ENCODE measurements around the gene MRPS9. TPM values are rescaled to one million over a fixed set of nuclear protein-coding genes. Genes with fewer than 3 reads are reported as not detected.

MRPS9 gene
- total and polyA plus RNA-seq, 2 donors (not counting 3 experiments of a cell fraction or from before 2014, with no cell fraction given): 14.5 to 23.9 TPM

DNA sequence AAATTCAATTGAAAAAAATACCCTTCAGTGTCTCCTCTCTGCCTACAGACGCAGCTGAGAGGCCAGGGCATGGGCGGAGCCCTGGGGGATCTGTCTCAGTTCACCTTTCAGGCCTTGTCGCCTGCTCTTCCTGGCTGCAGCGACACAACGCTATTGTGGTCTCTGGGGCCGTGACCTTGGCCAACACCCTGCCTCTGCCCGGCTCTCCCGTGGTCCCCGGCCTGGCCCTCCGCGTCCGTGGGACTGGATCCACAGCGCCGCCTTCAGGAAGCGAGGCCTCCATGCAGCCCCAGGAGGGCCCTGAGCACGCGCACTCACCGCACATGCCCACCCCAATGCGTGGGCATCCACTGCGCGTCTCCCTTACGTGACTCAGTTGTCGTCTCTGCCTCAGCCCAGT lies 81.1 kb downstream of the MRPS9 start:
- Histone ChIP-seq H3K9ac (replicated peaks; ENCODE audit: extremely low read depth, insufficient read depth, low read length) (no peak overlapping the region), H3K27ac (ENCODE audit: insufficient read depth, low read depth, low read length) (no peak overlapping the region), H3K9me1 (replicated peaks; ENCODE audit: control insufficient read depth, extremely low read depth, insufficient read depth, low read length) (no peaks in the 10 kb centered on the region), H3K4me1 (ENCODE audit: control insufficient read depth, extremely low read depth, insufficient read depth, low read length) (no peaks in the 10 kb centered on the region), H3K27me3 (ENCODE audit: control insufficient read depth in 2 of 2, insufficient read depth in 2 of 2, low read length in 2 of 2) (peaks cover 0 to 8% of the 10 kb centered on the region in 2 experiments), H2AFZ (ENCODE audit: low read depth, low read length) (peak overlapping the region; percentile 23), H3K4me3 (replicated peaks in 1 of 3; ENCODE audit: insufficient read depth in 1 of 3, low read depth in 1 of 3, low read length in 3 of 3) (no peak overlapping the region), H4K20me1 (replicated peaks; ENCODE audit: control insufficient read depth, extremely low read depth, insufficient read depth, low read length) (no peaks in the 10 kb centered on the region), H3K4me2 (ENCODE audit: insufficient read depth, low read length) (no peak overlapping the region), H3K36me3 (ENCODE audit: control insufficient read depth in 2 of 2, extremely low read depth in 1 of 2, insufficient read depth in 2 of 2, low read length in 2 of 2) (no peaks in the 10 kb centered on the region), H3K79me2 (ENCODE audit: control insufficient read depth, insufficient read depth, low read length) (no peaks in the 10 kb centered on the region), H3K9me3 (replicated peaks; ENCODE audit: control insufficient read depth, insufficient read depth, low read length) (no peaks in the 10 kb centered on the region)
- no TSS peak for BruUV-seq (replicated peaks)
- CTCF ChIA-PET: interaction anchor here (1.4 to 5.9 kb wide), 4 partner anchors 8 to 156 kb away, joined by 3 to 225 read pairs (median 9); partner anchors contain the start of gene GPR45
- dilution Hi-C loops (cut with MboI; ENCODE audit: extremely low pct_ligation_motif_present, low sequenced_read_pairs): no loop called here
- TF ChIP-seq, protein P1, sequence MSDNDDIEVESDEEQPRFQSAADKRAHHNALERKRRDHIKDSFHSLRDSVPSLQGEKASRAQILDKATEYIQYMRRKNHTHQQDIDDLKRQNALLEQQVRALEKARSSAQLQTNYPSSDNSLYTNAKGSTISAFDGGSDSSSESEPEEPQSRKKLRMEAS (IDR thresholded peaks at IDR 0.05; ENCODE audit: insufficient read depth, insufficient read length): no peak
- no peak for TF ChIP-seq EZH2 (IDR thresholded peaks at IDR 0.05; ENCODE audit: borderline replicate concordance, low read depth, low read length, severe bottlenecking)
- no peak for TF ChIP-seq GATA2 (IDR thresholded peaks at IDR 0.05; ENCODE audit: insufficient read depth, insufficient read length, low read depth, low read length)
- no peak for TF ChIP-seq JUN (IDR thresholded peaks at IDR 0.05; ENCODE audit: borderline replicate concordance, insufficient read depth, insufficient read length, low read depth)
- TF ChIP-seq POLR2AphosphoS5 (IDR thresholded peaks at IDR 0.05; ENCODE audit: insufficient read depth, low read depth, low read length): no peak
- TF ChIP-seq POLR2A (IDR thresholded peaks at IDR 0.05; ENCODE audit: low read depth, low read length): no peak
- TF ChIP-seq, protein P2, sequence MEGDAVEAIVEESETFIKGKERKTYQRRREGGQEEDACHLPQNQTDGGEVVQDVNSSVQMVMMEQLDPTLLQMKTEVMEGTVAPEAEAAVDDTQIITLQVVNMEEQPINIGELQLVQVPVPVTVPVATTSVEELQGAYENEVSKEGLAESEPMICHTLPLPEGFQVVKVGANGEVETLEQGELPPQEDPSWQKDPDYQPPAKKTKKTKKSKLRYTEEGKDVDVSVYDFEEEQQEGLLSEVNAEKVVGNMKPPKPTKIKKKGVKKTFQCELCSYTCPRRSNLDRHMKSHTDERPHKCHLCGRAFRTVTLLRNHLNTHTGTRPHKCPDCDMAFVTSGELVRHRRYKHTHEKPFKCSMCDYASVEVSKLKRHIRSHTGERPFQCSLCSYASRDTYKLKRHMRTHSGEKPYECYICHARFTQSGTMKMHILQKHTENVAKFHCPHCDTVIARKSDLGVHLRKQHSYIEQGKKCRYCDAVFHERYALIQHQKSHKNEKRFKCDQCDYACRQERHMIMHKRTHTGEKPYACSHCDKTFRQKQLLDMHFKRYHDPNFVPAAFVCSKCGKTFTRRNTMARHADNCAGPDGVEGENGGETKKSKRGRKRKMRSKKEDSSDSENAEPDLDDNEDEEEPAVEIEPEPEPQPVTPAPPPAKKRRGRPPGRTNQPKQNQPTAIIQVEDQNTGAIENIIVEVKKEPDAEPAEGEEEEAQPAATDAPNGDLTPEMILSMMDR (IDR thresholded peaks at IDR 0.05; ENCODE audit: extremely low read depth in 1 of 2, insufficient read depth in 1 of 2, low read depth in 1 of 2, low read length in 2 of 2): peak; percentile 59 to 63
- no peak for TF ChIP-seq FOS (IDR thresholded peaks at IDR 0.05; ENCODE audit: borderline replicate concordance, insufficient read depth, low read length)
- intact Hi-C loops (cut with micrococcal nuclease): no loop called here
- POLR2A ChIA-PET: no interaction called here
- FAIRE-seq (peak; percentile 18), DNase-seq (ENCODE audit: low read depth, low spot score) (peak; percentile 5)

Data from endothelial cell of umbilical vein (primary cell).